ENCODE data around the gene WDR70.

GRCh38 chr5:37571985-37572384, 192.9 kb downstream of the WDR70 start:
- TF ChIP-seq CTCF (conservative IDR thresholded peaks at IDR 0.05): no peak
- no peak for TF ChIP-seq ZFX (IDR thresholded peaks at IDR 0.05)

All from C4-2B (cell line).